Central memory CD4-positive, alpha-beta T cell (primary cell): ENCODE data around the gene PAX3.

Source experiments
- DNase-seq: peaks from one replicate; pipeline ENCODE4 v3.0.0; 2022
- total RNA-seq, 3 experiments: gene quantifications; one replicate each; lab custom pipeline; 2026; lab: John Stamatoyannopoulos, UW

The PAX3 gene
- 0 reads per million in 3 experiments for total RNA-seq

GRCh38 chr2:222298311-222299150, at the start of gene PAX3:
Gene PAX3, minus strand, starts transcription at chr2:222298998. Its CDS starts 383 bp downstream, at chr2:222298615.
- DNase-seq = no peak

GRCh38 chr2:222341331-222341730, 42.5 kb upstream of the PAX3 start:
- no peak for DNase-seq

- no peak for DNase-seq
These were observed 39.6 kb upstream of the PAX3 start for GRCh38 chr2:222338374-222338773.

- DNase-seq = no peak
These were observed 38.1 kb upstream of the PAX3 start for GRCh38 chr2:222336931-222337330.

- DNase-seq = no peak
These were observed 37.6 kb upstream of the PAX3 start for GRCh38 chr2:222336442-222336841.

GRCh38 chr2:222334914-222335313, 36.1 kb upstream of the PAX3 start:
- DNase-seq = no peak

- no peak for DNase-seq
These were observed 34.6 kb upstream of the PAX3 start for GRCh38 chr2:222333397-222333796.

GRCh38 chr2:222332116-222332515, 33.3 kb upstream of the PAX3 start:
- no peak for DNase-seq

GRCh38 chr2:222330910-222331309, 32.1 kb upstream of the PAX3 start:
- DNase-seq = no peak

GRCh38 chr2:222322236-222322635, 23.4 kb upstream of the PAX3 start:
- DNase-seq = no peak

- DNase-seq = no peak
These were observed 21.9 kb upstream of the PAX3 start for GRCh38 chr2:222320436-222321395.

GRCh38 chr2:222319586-222320435, 21.0 kb upstream of the PAX3 start:
- peak; percentile 23 for DNase-seq

- DNase-seq = no peak
These were observed 20.2 kb upstream of the PAX3 start for GRCh38 chr2:222318712-222319585.

- peak; percentile 44 for DNase-seq
These were observed 19.4 kb upstream of the PAX3 start for GRCh38 chr2:222318026-222318711.

GRCh38 chr2:222315443-222316121, 16.8 kb upstream of the PAX3 start:
- DNase-seq = no peak

GRCh38 chr2:222313816-222314215, 15.0 kb upstream of the PAX3 start:
- DNase-seq = no peak

- DNase-seq = no peak
These were observed 13.4 kb upstream of the PAX3 start for GRCh38 chr2:222311978-222312738.

- DNase-seq = no peak
These were observed 12.7 kb upstream of the PAX3 start for GRCh38 chr2:222311319-222311977.
